ENCODE data around the gene KCNIP4.

KCNIP4 gene

GRCh38 chr4:21757248-21757647 lies 191.3 kb downstream of the KCNIP4 start:
- no peak for DNase-seq (ENCODE audit: low spot score)

- DNase-seq (ENCODE audit: low spot score) = no peak
Measured at GRCh38 chr4:21753084-21753760, 195.3 kb downstream of the KCNIP4 start.

- DNase-seq (ENCODE audit: low spot score) = no peak
Measured at GRCh38 chr4:21752616-21753015, 196.0 kb downstream of the KCNIP4 start.

GRCh38 chr4:21749924-21750323 lies 198.6 kb downstream of the KCNIP4 start:
- DNase-seq (ENCODE audit: low spot score) = no peak

GRCh38 chr4:21749412-21749811 lies 199.2 kb downstream of the KCNIP4 start:
- DNase-seq (ENCODE audit: low spot score) = no peak

- DNase-seq (ENCODE audit: low spot score) = no peak
Measured at GRCh38 chr4:21744046-21744445, 204.5 kb downstream of the KCNIP4 start.

GRCh38 chr4:21742326-21742725 lies 206.2 kb downstream of the KCNIP4 start:
- DNase-seq (ENCODE audit: low spot score) = no peak

- DNase-seq (ENCODE audit: low spot score) = no peak
Measured at GRCh38 chr4:21738821-21739220, 209.8 kb downstream of the KCNIP4 start.

- no peak for DNase-seq (ENCODE audit: low spot score)
Measured at GRCh38 chr4:21735866-21736265, 212.7 kb downstream of the KCNIP4 start.

- no peak for DNase-seq (ENCODE audit: low spot score)
Measured at GRCh38 chr4:21733894-21734630, 214.5 kb downstream of the KCNIP4 start.

GRCh38 chr4:21728304-21728703 lies 220.3 kb downstream of the KCNIP4 start:
- DNase-seq (ENCODE audit: low spot score) = no peak

GRCh38 chr4:21726255-21726815 lies 222.2 kb downstream of the KCNIP4 start:
- no peak for DNase-seq (ENCODE audit: low spot score)

- DNase-seq (ENCODE audit: low spot score) = no peak
Measured at GRCh38 chr4:21722157-21722839, 226.3 kb downstream of the KCNIP4 start.

- no peak for DNase-seq (ENCODE audit: low spot score)
Measured at GRCh38 chr4:21716531-21716930, 232.0 kb downstream of the KCNIP4 start.

- DNase-seq (ENCODE audit: low spot score) = no peak
Measured at GRCh38 chr4:21710179-21710835, 238.3 kb downstream of the KCNIP4 start.

- no peak for DNase-seq (ENCODE audit: low spot score)
Measured at GRCh38 chr4:21709761-21710160, 238.8 kb downstream of the KCNIP4 start.

GRCh38 chr4:21709031-21709430 lies 239.5 kb downstream of the KCNIP4 start:
- DNase-seq (ENCODE audit: low spot score) = no peak

GRCh38 chr4:21699446-21699845 lies 249.1 kb downstream of the KCNIP4 start:
- no peak for DNase-seq (ENCODE audit: low spot score)

- no peak for DNase-seq (ENCODE audit: low spot score)
Measured at GRCh38 chr4:21697583-21697982, 251.0 kb downstream of the KCNIP4 start.

GRCh38 chr4:21695141-21695540 lies 253.4 kb downstream of the KCNIP4 start:
- DNase-seq (ENCODE audit: low spot score) = no peak

- no peak for DNase-seq (ENCODE audit: low spot score)
Measured at GRCh38 chr4:21692241-21692640, 256.3 kb downstream of the KCNIP4 start.

GRCh38 chr4:21688596-21689265 lies 259.8 kb downstream of the KCNIP4 start:
- no peak for DNase-seq (ENCODE audit: low spot score)

Data from left forelimb (tissue), 1 donor.